Prostate gland (tissue), 2 donors: Measurements from ENCODE around the gene CHST3. TPM values are rescaled to one million over a fixed set of nuclear protein-coding genes. Genes with fewer than 3 reads are reported as not detected.

Experiments used
- DNase-seq: peaks from one replicate; pipeline ENCODE4 v3.0.0-alpha.2; 2019; ENCODE audit warnings: low spot score
- H3K27ac ChIP-seq, 2 donors: fragments of 200-600 bp; sonication (generic); 2 replicates each; pipeline ENCODE4 v1.5.1; 2017 to 2019
- H3K27me3 ChIP-seq: fragments of 200-600 bp; sonication (generic); replicated peaks from 2 replicates; pipeline ENCODE4 v1.5.1; 2019; ENCODE audit not compliant: insufficient read depth
- H3K36me3 ChIP-seq, 2 donors: fragments of 200-600 bp; sonication (generic); 1 replicate in 1 of 2; 2 replicates in 1 of 2; pipeline versions ENCODE4 v1.5.1 to v1.8.1; 2017 to 2019
- H3K4me1 ChIP-seq: fragments of 200-600 bp; sonication (generic); replicated peaks from 2 replicates; pipeline ENCODE4 v1.5.1; 2019
- H3K4me3 ChIP-seq, 2 donors: fragments of 200-600 bp; sonication (generic); 2 replicates each; pipeline ENCODE4 v1.5.1; 2017 to 2019
- H3K9me3 ChIP-seq: fragments of 200-600 bp; sonication (generic); 2 replicates; pipeline ENCODE4 v1.5.1; 2017
- CTCF ChIP-seq, 4 experiments: fragments of 200-600 bp in 2 of 4; fragments of 450-650 bp in 2 of 4; sonication (generic) in 2 of 4; IDR thresholded peaks; 1 replicate in 3 of 4; 2 replicates in 1 of 4; pipeline ENCODE4 v1.5.1; 2016 to 2019; ENCODE audit warnings: antibody characterized with exemption in 4 of 4, mild to moderate bottlenecking in 2 of 4, moderate library complexity in 2 of 4
- POLR2A ChIP-seq: fragments of 450-650 bp; IDR thresholded peaks from one replicate; pipeline ENCODE4 v1.6.1; 2016; ENCODE audit warnings: antibody characterized with exemption, mild to moderate bottlenecking
- POLR2AphosphoS5 ChIP-seq: sonication (generic); formaldehyde crosslinking; IDR thresholded peaks from one replicate; pipeline ENCODE4 v1.6.1; 2017; ENCODE audit warnings: antibody characterized with exemption
- WGBS: methylation state at CpG from one replicate; pipeline ENCODE4 v1.1.5; 2018; 5-methylcytosine and 5-hydroxymethylcytosine counted together
- intact Hi-C: fragments of 100-400 bp; cut with DNase I; formaldehyde crosslinking; loops from one replicate; pipeline ENCODE4 v1.14.2; 2022
- total RNA-seq, 2 donors: library from RNA; depleted of rRNA; stranded (reverse); fragments of >200 nt; gene quantifications; one replicate each; pipeline ENCODE4 v1.1.0, GENCODE V29; 2016

Gene CHST3
- total RNA-seq, 2 donors from 2014 or later = 16.5 to 197 TPM

GRCh38 chr10:71981876-71982230 is 17.7 kb downstream of the CHST3 start:
- DNase-seq = no peak
- Histone ChIP-seq H3K27me3 (no peaks in the 10 kb centered on the region), H3K9me3 (no peaks in the 10 kb centered on the region), H3K4me1 (peaks cover 7% of the 10 kb centered on the region), H3K27ac (peak overlapping the region in 1 of 2 donors; percentile 46), H3K4me3 (no peak overlapping the region), H3K36me3 (no peaks in the 10 kb centered on the region)
- intact Hi-C loops = no loop called here
- TF ChIP-seq POLR2A = no peak
- no peak for TF ChIP-seq CTCF (IDR thresholded peaks at IDR 0.05)
- no peak for TF ChIP-seq POLR2AphosphoS5
- 67% methylated on average over 1 of the region's 1 CpG for WGBS

- no peak for TF ChIP-seq CTCF (IDR thresholded peaks at IDR 0.05)
- H3K36me3 ChIP-seq = no peaks in the 10 kb centered on the region
- no peaks in the 10 kb centered on the region for H3K27me3 ChIP-seq
- no peak overlapping the region for H3K27ac ChIP-seq
- DNase-seq = no peak
- no peak overlapping the region for H3K4me3 ChIP-seq
- 73% methylated on average over 10 of the region's 10 CpGs for WGBS
- intact Hi-C loops = no loop called here
- H3K4me1 ChIP-seq = peaks cover 7% of the 10 kb centered on the region
- H3K9me3 ChIP-seq = no peaks in the 10 kb centered on the region
These were observed 18.3 kb downstream of the CHST3 start for GRCh38 chr10:71982269-71983178.

GRCh38 chr10:71984126-71984808 is 20.1 kb downstream of the CHST3 start:
- H3K36me3 ChIP-seq = no peaks in the 10 kb centered on the region
- TF ChIP-seq CTCF (IDR thresholded peaks at IDR 0.05) (no peak), POLR2AphosphoS5 (no peak), POLR2A (no peak)
- H3K9me3 ChIP-seq = no peaks in the 10 kb centered on the region
- intact Hi-C loops = no loop called here
- H3K4me1 ChIP-seq = peaks cover 7% of the 10 kb centered on the region
- 93% methylated on average over 15 of the region's 15 CpGs for WGBS
- no peak for DNase-seq
- no peaks in the 10 kb centered on the region for H3K27me3 ChIP-seq
- no peak overlapping the region for H3K4me3 ChIP-seq
- no peak overlapping the region for H3K27ac ChIP-seq

GRCh38 chr10:71984809-71985388 is 20.7 kb downstream of the CHST3 start:
- H3K27ac ChIP-seq = peak overlapping the region in 1 of 2 donors; percentile 41
- H3K27me3 ChIP-seq = no peaks in the 10 kb centered on the region
- WGBS = 87% methylated on average over 9 of the region's 9 CpGs
- H3K9me3 ChIP-seq = no peaks in the 10 kb centered on the region
- no peak for DNase-seq
- intact Hi-C loops = no loop called here
- H3K4me1 ChIP-seq = peaks cover 7% of the 10 kb centered on the region
- TF ChIP-seq CTCF (IDR thresholded peaks at IDR 0.05) = no peak
- no peak for TF ChIP-seq POLR2AphosphoS5
- no peak for TF ChIP-seq POLR2A
- H3K4me3 ChIP-seq = no peak overlapping the region
- H3K36me3 ChIP-seq = no peaks in the 10 kb centered on the region
